Right lobe of liver (tissue), 4 donors: ENCODE data around the gene ZBED2.

Experiments used
- POLR2A ChIP-seq: fragments of 450-650 bp; IDR thresholded peaks from one replicate; pipeline ENCODE4 v1.6.1; 2017; ENCODE audit warnings: antibody characterized with exemption, mild to moderate bottlenecking
- TF ChIP-seq, protein P1 (sequence below), 4 donors: fragments of 200-600 bp in 3 of 4; fragments of 450-650 bp in 1 of 4; IDR thresholded peaks; one replicate each; pipeline versions ENCODE4 v1.5.1 to v1.8.0; 2016 to 2022; ENCODE audit warnings: antibody characterized with exemption in 4 of 4, mild to moderate bottlenecking in 2 of 4
- donor health status: DM: no; HTN: no; CAD: no.
- donor health status: DM: no; HTN: no; CAD: no.
- donor health status: DM: no; HTN: yes; CAD: no.

DNA sequence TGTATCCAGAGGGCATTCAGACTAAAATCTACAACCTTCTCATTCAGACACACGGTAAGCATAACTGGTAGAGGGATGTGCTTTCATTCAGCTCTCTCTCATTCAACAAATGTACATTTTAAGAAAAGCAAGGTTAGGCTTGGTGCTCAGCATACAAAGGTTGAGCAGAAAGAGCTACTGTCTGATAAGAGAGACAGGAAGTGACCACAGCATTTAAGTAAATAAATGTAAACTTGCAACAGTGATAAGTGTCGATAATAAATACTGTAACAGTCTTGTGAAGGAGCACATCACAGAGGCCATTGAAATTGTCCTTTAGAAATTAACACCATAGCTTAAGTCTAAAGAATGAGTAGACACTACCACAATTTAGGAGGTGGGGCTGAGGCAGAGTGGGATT, 49.8 kb downstream of the ZBED2 start:
- TF ChIP-seq POLR2A: no peak
- TF ChIP-seq, protein P1, sequence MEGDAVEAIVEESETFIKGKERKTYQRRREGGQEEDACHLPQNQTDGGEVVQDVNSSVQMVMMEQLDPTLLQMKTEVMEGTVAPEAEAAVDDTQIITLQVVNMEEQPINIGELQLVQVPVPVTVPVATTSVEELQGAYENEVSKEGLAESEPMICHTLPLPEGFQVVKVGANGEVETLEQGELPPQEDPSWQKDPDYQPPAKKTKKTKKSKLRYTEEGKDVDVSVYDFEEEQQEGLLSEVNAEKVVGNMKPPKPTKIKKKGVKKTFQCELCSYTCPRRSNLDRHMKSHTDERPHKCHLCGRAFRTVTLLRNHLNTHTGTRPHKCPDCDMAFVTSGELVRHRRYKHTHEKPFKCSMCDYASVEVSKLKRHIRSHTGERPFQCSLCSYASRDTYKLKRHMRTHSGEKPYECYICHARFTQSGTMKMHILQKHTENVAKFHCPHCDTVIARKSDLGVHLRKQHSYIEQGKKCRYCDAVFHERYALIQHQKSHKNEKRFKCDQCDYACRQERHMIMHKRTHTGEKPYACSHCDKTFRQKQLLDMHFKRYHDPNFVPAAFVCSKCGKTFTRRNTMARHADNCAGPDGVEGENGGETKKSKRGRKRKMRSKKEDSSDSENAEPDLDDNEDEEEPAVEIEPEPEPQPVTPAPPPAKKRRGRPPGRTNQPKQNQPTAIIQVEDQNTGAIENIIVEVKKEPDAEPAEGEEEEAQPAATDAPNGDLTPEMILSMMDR (IDR thresholded peaks at IDR 0.05): no peak
